Neural progenitor cell (in vitro differentiated cells): ENCODE results near the gene ARHGEF11. TPM values are rescaled to one million over a fixed set of nuclear protein-coding genes. Genes with fewer than 3 reads are reported as not detected.

Source experiments
- DNase-seq: peaks from one replicate; pipeline ENCODE4 v3.0.0-alpha.2; 2016; ENCODE audit warnings: low spot score
- H2AFZ ChIP-seq: fragments of 200-600 bp; sonication (generic); replicated peaks from 2 replicates; pipeline ENCODE4 v1.6.1; 2016; ENCODE audit warnings: antibody characterized with exemption
- H3F3A ChIP-seq: fragments of 200-600 bp; sonication (generic); 2 replicates; pipeline ENCODE4 v1.6.1; 2016; ENCODE audit warnings: antibody characterized with exemption, low read depth
- H3K27ac ChIP-seq: fragments of 200-600 bp; sonication (generic); 2 replicates; pipeline ENCODE4 v1.5.1; 2016; ENCODE audit warnings: mild to moderate bottlenecking
- H3K27me3 ChIP-seq: fragments of 200-600 bp; sonication (generic); 2 replicates; pipeline ENCODE4 v1.6.1; 2016; ENCODE audit warnings: mild to moderate bottlenecking, moderate library complexity
- H3K36me3 ChIP-seq: fragments of 200-600 bp; sonication (generic); 2 replicates; pipeline ENCODE4 v1.5.1; 2016
- H3K4me1 ChIP-seq: fragments of 200-600 bp; sonication (generic); 2 replicates; pipeline ENCODE4 v1.6.1; 2016; ENCODE audit warnings: mixed run types
- H3K4me2 ChIP-seq: fragments of 200-600 bp; sonication (generic); 2 replicates; pipeline ENCODE4 v1.6.1; 2016
- H3K4me3 ChIP-seq: fragments of 200-600 bp; sonication (generic); 2 replicates; pipeline ENCODE4 v1.5.1; 2016
- H3K79me2 ChIP-seq: fragments of 200-600 bp; sonication (generic); 2 replicates; pipeline ENCODE4 v1.6.1; 2016; ENCODE audit warnings: low read depth
- H3K9ac ChIP-seq: fragments of 200-600 bp; sonication (generic); 2 replicates; pipeline ENCODE4 v1.6.1; 2016
- H3K9me3 ChIP-seq: fragments of 200-600 bp; sonication (generic); 2 replicates; pipeline ENCODE4 v1.5.1; 2016; ENCODE audit warnings: low read depth
- H4K20me1 ChIP-seq: fragments of 200-600 bp; sonication (generic); 2 replicates; pipeline ENCODE4 v1.6.1; 2016; ENCODE audit warnings: low read depth
- H3K27ac Mint-ChIP-seq: 3 replicates; pipeline ENCODE4 v1.8.0; 2021; ENCODE audit warnings: mixed read lengths
- H3K27me3 Mint-ChIP-seq: 2 replicates; pipeline ENCODE4 v1.8.0; 2022; ENCODE audit warnings: low read depth, mild to moderate bottlenecking, inconsistent platforms, moderate library complexity, mixed read lengths; ENCODE audit not compliant: insufficient read depth
- H3K36me3 Mint-ChIP-seq: 3 replicates; pipeline ENCODE4 v1.8.0; 2021; ENCODE audit warnings: mixed read lengths
- H3K4me1 Mint-ChIP-seq: 3 replicates; pipeline ENCODE4 v1.8.0; 2021; ENCODE audit warnings: mixed read lengths
- H3K4me3 Mint-ChIP-seq: 3 replicates; pipeline ENCODE4 v1.8.0; 2021; ENCODE audit warnings: mild to moderate bottlenecking, moderate library complexity, mixed read lengths
- H3K9me3 Mint-ChIP-seq: 3 replicates; pipeline ENCODE4 v1.8.0; 2020; ENCODE audit warnings: mixed read lengths
- EZH2 ChIP-seq: fragments of 200-600 bp; sonication (generic); IDR thresholded peaks from 2 replicates; pipeline ENCODE4 v1.6.1; 2017; ENCODE audit warnings: antibody characterized with exemption, mild to moderate bottlenecking, moderate library complexity
- EZH2phosphoT487 ChIP-seq: fragments of 200-600 bp; sonication (generic); IDR thresholded peaks from 2 replicates; pipeline ENCODE4 v1.6.1; 2017; ENCODE audit warnings: antibody characterized with exemption
- total RNA-seq: library from RNA; depleted of rRNA; stranded (reverse); fragments of >200 nt; gene quantifications from 2 replicates; pipeline ENCODE4 v1.2.3, GENCODE V29; 2015; ENCODE audit warnings: low replicate concordance
- TF ChIP-seq, protein P1 (sequence below): fragments of 200-600 bp; sonication (generic); IDR thresholded peaks from 2 replicates; pipeline ENCODE4 v1.5.1; 2017; ENCODE audit warnings: antibody characterized with exemption, mild to moderate bottlenecking

ARHGEF11 gene
- total RNA-seq, 1 donor from 2014 or later: 31.9 TPM

DNA sequence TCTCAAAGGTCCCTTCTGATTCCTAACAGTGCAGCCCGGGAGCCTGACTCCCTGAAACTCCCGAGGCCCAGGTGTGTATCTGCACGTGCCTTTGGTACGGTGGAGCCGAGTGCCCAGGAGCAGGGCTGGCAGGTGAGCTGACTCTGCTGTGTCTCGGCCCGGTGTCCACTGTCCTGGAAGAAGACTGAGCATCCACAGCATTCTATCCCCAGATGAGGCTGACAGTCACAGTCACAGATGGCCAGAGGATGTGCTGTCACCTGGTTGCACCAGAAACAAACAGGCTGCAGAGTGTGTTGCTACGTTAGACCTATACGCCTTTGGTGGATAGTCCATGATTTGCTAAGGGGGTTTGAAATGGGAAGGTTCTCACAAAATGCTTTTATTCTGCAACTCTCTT, 44.2 kb upstream of the ARHGEF11 start:
- H3K4me3 Mint-ChIP-seq: no peak overlapping the region
- no peaks in the 10 kb centered on the region for H3K36me3 Mint-ChIP-seq
- peak overlapping the region; percentile 33 for H3K27ac Mint-ChIP-seq

DNA sequence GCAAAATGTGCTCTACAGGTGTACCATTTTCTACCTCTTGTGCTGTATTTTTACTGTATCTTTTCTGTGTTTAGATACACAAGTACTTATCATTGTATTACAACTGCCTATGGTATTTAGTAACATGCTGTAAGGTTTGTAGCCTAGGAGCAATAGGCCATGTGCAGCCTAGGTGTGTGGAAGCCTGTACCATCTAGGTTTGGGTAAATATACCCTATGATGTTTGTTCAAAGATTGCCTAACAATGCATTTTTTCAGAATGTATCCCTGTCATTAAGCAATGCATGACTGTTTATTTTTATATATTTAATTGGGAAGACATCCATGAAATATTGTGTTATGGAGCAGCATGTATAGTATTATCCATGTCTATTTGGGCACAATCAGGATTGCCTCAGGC, 43.1 kb upstream of the ARHGEF11 start:
- no peaks in the 10 kb centered on the region for H3F3A ChIP-seq
- H3K36me3 ChIP-seq: no peaks in the 10 kb centered on the region
- H3K79me2 ChIP-seq: no peaks in the 10 kb centered on the region
- DNase-seq: no peak
- TF ChIP-seq, protein P1, sequence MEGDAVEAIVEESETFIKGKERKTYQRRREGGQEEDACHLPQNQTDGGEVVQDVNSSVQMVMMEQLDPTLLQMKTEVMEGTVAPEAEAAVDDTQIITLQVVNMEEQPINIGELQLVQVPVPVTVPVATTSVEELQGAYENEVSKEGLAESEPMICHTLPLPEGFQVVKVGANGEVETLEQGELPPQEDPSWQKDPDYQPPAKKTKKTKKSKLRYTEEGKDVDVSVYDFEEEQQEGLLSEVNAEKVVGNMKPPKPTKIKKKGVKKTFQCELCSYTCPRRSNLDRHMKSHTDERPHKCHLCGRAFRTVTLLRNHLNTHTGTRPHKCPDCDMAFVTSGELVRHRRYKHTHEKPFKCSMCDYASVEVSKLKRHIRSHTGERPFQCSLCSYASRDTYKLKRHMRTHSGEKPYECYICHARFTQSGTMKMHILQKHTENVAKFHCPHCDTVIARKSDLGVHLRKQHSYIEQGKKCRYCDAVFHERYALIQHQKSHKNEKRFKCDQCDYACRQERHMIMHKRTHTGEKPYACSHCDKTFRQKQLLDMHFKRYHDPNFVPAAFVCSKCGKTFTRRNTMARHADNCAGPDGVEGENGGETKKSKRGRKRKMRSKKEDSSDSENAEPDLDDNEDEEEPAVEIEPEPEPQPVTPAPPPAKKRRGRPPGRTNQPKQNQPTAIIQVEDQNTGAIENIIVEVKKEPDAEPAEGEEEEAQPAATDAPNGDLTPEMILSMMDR: no peak
- TF ChIP-seq EZH2phosphoT487 (no peak), EZH2 (no peak)
- no peak overlapping the region for H3K27ac ChIP-seq
- no peak overlapping the region for H2AFZ ChIP-seq
- H4K20me1 ChIP-seq: no peaks in the 10 kb centered on the region
- peaks cover 6% of the 10 kb centered on the region for H3K27me3 Mint-ChIP-seq
- no peak overlapping the region for H3K4me2 ChIP-seq
- no peaks in the 10 kb centered on the region for H3K9me3 ChIP-seq
- no peak overlapping the region for H3K4me3 ChIP-seq
- peaks cover 9% of the 10 kb centered on the region for H3K4me1 Mint-ChIP-seq
- H3K9me3 Mint-ChIP-seq: no peaks in the 10 kb centered on the region
- H3K9ac ChIP-seq: no peak overlapping the region
- H3K27me3 ChIP-seq: no peaks in the 10 kb centered on the region
- no peak overlapping the region for H3K27ac Mint-ChIP-seq
- no peaks in the 10 kb centered on the region for H3K36me3 Mint-ChIP-seq
- no peak overlapping the region for H3K4me3 Mint-ChIP-seq
- no peaks in the 10 kb centered on the region for H3K4me1 ChIP-seq

More for the DNA sequence above, 44.2 kb upstream of the ARHGEF11 start:
- H3K4me1 Mint-ChIP-seq: peaks cover 17% of the 10 kb centered on the region
- Histone ChIP-seq H3K4me2 (no peak overlapping the region), H3K36me3 (no peaks in the 10 kb centered on the region), H2AFZ (no peak overlapping the region), H3K4me1 (no peaks in the 10 kb centered on the region), H4K20me1 (no peaks in the 10 kb centered on the region), H3K27ac (no peak overlapping the region), H3K4me3 (no peak overlapping the region), H3K9ac (no peak overlapping the region), H3F3A (no peaks in the 10 kb centered on the region), H3K79me2 (no peaks in the 10 kb centered on the region), H3K9me3 (no peaks in the 10 kb centered on the region), H3K27me3 (no peaks in the 10 kb centered on the region)
- no peaks in the 10 kb centered on the region for H3K9me3 Mint-ChIP-seq
- no peak for DNase-seq
- TF ChIP-seq EZH2: no peak
- no peak for TF ChIP-seq EZH2phosphoT487
- TF ChIP-seq, protein P1: no peak
- peaks cover 6% of the 10 kb centered on the region for H3K27me3 Mint-ChIP-seq

DNA sequence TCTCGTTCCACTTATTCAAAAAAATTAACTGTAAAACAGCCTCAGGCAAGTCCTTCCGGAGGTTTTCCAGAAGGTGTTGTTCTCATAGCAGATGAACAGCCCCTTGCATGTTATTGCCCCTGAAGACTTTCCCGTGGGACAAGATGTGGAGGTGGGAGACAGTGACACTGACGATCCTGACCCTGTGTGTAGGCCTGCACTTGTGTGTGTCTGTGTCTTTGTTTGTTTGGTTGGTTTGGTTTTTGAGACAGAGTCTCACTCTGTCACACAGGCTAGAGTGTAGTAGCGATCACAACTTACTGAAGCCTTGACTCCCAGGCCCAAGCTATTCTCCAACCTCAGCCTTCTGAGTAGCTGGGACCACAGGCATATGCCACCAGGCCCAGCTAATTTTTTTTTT, 41.5 kb upstream of the ARHGEF11 start:
- Mint-ChIP-seq H3K27ac (no peak overlapping the region), H3K9me3 (no peaks in the 10 kb centered on the region), H3K27me3 (peaks cover 4% of the 10 kb centered on the region), H3K4me3 (no peak overlapping the region), H3K36me3 (no peaks in the 10 kb centered on the region), H3K4me1 (peaks cover 7% of the 10 kb centered on the region)
- Histone ChIP-seq H3K4me2 (no peak overlapping the region), H3K27ac (no peak overlapping the region), H2AFZ (no peak overlapping the region), H3K9ac (no peak overlapping the region), H3K4me3 (no peak overlapping the region), H3K27me3 (no peaks in the 10 kb centered on the region), H3K9me3 (no peaks in the 10 kb centered on the region), H3K36me3 (no peaks in the 10 kb centered on the region), H3F3A (peaks cover under 1% of the 10 kb centered on the region), H4K20me1 (no peaks in the 10 kb centered on the region), H3K79me2 (no peaks in the 10 kb centered on the region), H3K4me1 (peaks cover 5% of the 10 kb centered on the region)
- TF ChIP-seq, protein P1: no peak
- no peak for TF ChIP-seq EZH2
- TF ChIP-seq EZH2phosphoT487: no peak
- no peak for DNase-seq
